ENCODE measurements around the gene MORN4.

Gene MORN4

DNA sequence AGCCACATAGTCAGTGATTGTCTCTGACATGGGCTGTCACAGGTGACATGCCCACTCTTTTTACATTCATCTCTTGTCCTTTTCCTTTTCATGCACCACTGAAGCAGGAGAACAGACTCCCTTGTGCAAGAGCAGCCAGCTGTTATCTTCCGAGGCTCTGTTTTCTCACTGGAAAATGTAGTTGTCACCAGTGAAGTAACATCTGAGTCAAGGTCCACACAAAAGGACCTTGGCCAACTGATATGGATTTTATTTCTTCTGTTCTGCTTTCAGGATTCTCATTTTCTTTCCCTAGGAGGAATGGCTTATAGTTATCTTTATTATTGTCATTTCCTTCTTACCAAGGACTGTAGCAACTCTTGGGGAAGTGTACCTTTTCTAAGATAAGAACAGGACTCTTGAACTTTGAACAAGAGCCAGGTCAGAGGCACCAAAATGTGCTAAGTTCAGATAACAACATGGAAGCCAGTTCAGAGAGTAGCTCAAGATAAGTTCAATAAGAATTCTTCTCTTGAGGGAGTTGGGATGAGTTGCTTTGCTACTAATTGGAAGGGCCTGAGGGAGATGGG lies 31.1 kb upstream of the MORN4 start:
- Histone ChIP-seq H3K4me2 (ENCODE audit: low read depth, low read length, poor library complexity, severe bottlenecking) (no peak overlapping the region), H2AFZ (ENCODE audit: low read depth, low read length, severe bottlenecking) (no peak overlapping the region), H3K9ac (ENCODE audit: low read length) (no peak overlapping the region), H4K20me1 (ENCODE audit: low read depth, low read length) (no peaks in the 10 kb centered on the region), H3K9me2 (replicated peaks; ENCODE audit: insufficient read depth, low read length) (no peaks in the 10 kb centered on the region), H3K27ac (ENCODE audit: low read depth, low read length) (no peak overlapping the region), H3K27me3 (ENCODE audit: low read length) (no peaks in the 10 kb centered on the region), H3K79me2 (ENCODE audit: insufficient read depth, low read length) (no peaks in the 10 kb centered on the region), H3K4me3 (ENCODE audit: insufficient read depth, low read length, poor library complexity, severe bottlenecking) (no peak overlapping the region), H3K9me3 (ENCODE audit: insufficient read depth, low read length) (no peaks in the 10 kb centered on the region), H3F3A (ENCODE audit: insufficient read depth) (no peaks in the 10 kb centered on the region), H3K36me3 (ENCODE audit: low read length) (no peaks in the 10 kb centered on the region; the same call in 1 of the 2 replicates)
- TF ChIP-seq, protein P1, sequence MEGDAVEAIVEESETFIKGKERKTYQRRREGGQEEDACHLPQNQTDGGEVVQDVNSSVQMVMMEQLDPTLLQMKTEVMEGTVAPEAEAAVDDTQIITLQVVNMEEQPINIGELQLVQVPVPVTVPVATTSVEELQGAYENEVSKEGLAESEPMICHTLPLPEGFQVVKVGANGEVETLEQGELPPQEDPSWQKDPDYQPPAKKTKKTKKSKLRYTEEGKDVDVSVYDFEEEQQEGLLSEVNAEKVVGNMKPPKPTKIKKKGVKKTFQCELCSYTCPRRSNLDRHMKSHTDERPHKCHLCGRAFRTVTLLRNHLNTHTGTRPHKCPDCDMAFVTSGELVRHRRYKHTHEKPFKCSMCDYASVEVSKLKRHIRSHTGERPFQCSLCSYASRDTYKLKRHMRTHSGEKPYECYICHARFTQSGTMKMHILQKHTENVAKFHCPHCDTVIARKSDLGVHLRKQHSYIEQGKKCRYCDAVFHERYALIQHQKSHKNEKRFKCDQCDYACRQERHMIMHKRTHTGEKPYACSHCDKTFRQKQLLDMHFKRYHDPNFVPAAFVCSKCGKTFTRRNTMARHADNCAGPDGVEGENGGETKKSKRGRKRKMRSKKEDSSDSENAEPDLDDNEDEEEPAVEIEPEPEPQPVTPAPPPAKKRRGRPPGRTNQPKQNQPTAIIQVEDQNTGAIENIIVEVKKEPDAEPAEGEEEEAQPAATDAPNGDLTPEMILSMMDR (IDR thresholded peaks at IDR 0.05; ENCODE audit: insufficient read depth, low read length, poor library complexity, severe bottlenecking): no peak
- no peak for TF ChIP-seq EZH2phosphoT487 (conservative IDR thresholded peaks at IDR 0.05; ENCODE audit: low read length)

- H3K9me3 ChIP-seq (ENCODE audit: insufficient read depth, low read length): no peaks in the 10 kb centered on the region
- H3F3A ChIP-seq (ENCODE audit: insufficient read depth): no peaks in the 10 kb centered on the region
- H3K9ac ChIP-seq (ENCODE audit: low read length): no peak overlapping the region
- TF ChIP-seq EZH2phosphoT487 (conservative IDR thresholded peaks at IDR 0.05; ENCODE audit: low read length): no peak
- TF ChIP-seq, protein P1 (IDR thresholded peaks at IDR 0.05; ENCODE audit: insufficient read depth, low read length, poor library complexity, severe bottlenecking): no peak
- no peaks in the 10 kb centered on the region for H3K27me3 ChIP-seq (ENCODE audit: low read length)
- no peak overlapping the region for H3K4me2 ChIP-seq (ENCODE audit: low read depth, low read length, poor library complexity, severe bottlenecking)
- H2AFZ ChIP-seq (ENCODE audit: low read depth, low read length, severe bottlenecking): no peak overlapping the region
- H3K27ac ChIP-seq (ENCODE audit: low read depth, low read length): no peak overlapping the region
- no peaks in the 10 kb centered on the region; the same call in 1 of the 2 replicates for H3K36me3 ChIP-seq (ENCODE audit: low read length)
- no peaks in the 10 kb centered on the region for H3K79me2 ChIP-seq (ENCODE audit: insufficient read depth, low read length)
- H3K4me3 ChIP-seq (ENCODE audit: insufficient read depth, low read length, poor library complexity, severe bottlenecking): no peak overlapping the region
- H3K9me2 ChIP-seq (replicated peaks; ENCODE audit: insufficient read depth, low read length): no peaks in the 10 kb centered on the region
- H4K20me1 ChIP-seq (ENCODE audit: low read depth, low read length): no peaks in the 10 kb centered on the region
These were observed 26.3 kb upstream of the MORN4 start for GRCh38 chr10:97659589-97659988.

- H3K79me2 ChIP-seq (ENCODE audit: insufficient read depth, low read length): no peaks in the 10 kb centered on the region
- no peak overlapping the region for H2AFZ ChIP-seq (ENCODE audit: low read depth, low read length, severe bottlenecking)
- no peak overlapping the region for H3K27ac ChIP-seq (ENCODE audit: low read depth, low read length)
- H3K4me2 ChIP-seq (ENCODE audit: low read depth, low read length, poor library complexity, severe bottlenecking): no peak overlapping the region
- H4K20me1 ChIP-seq (ENCODE audit: low read depth, low read length): no peaks in the 10 kb centered on the region
- no peak overlapping the region for H3K9ac ChIP-seq (ENCODE audit: low read length)
- no peaks in the 10 kb centered on the region for H3F3A ChIP-seq (ENCODE audit: insufficient read depth)
- no peak overlapping the region for H3K4me3 ChIP-seq (ENCODE audit: insufficient read depth, low read length, poor library complexity, severe bottlenecking)
- TF ChIP-seq, protein P1 (IDR thresholded peaks at IDR 0.05; ENCODE audit: insufficient read depth, low read length, poor library complexity, severe bottlenecking): no peak
- no peak for TF ChIP-seq EZH2phosphoT487 (conservative IDR thresholded peaks at IDR 0.05; ENCODE audit: low read length)
- H3K27me3 ChIP-seq (ENCODE audit: low read length): no peaks in the 10 kb centered on the region
- H3K9me2 ChIP-seq (replicated peaks; ENCODE audit: insufficient read depth, low read length): no peaks in the 10 kb centered on the region
- peaks cover 8% of the 10 kb centered on the region; the same call in 1 of the 2 replicates for H3K36me3 ChIP-seq (ENCODE audit: low read length)
- no peaks in the 10 kb centered on the region for H3K9me3 ChIP-seq (ENCODE audit: insufficient read depth, low read length)
These were observed 23.5 kb upstream of the MORN4 start for GRCh38 chr10:97656777-97657176.
